Ishikawa (cell line): ENCODE data around the gene PCSK7.

Experiments
- CEBPB ChIP-seq: IDR thresholded peaks from 2 replicates; pipeline ENCODE4 v1.6.1; 2012
- CREB1 ChIP-seq: IDR thresholded peaks from 2 replicates; pipeline ENCODE4 v1.6.1; 2012; ENCODE audit warnings: low read depth
- EGR1 ChIP-seq: IDR thresholded peaks from 2 replicates; pipeline ENCODE4 v1.6.1; 2012
- EP300 ChIP-seq: IDR thresholded peaks from 2 replicates; pipeline ENCODE4 v1.6.1; 2012; ENCODE audit warnings: borderline replicate concordance
- FOXM1 ChIP-seq: IDR thresholded peaks from 2 replicates; pipeline ENCODE4 v1.6.1; 2012; ENCODE audit warnings: low read depth, borderline replicate concordance
- MAX ChIP-seq: IDR thresholded peaks from 2 replicates; pipeline ENCODE4 v1.6.1; 2012
- NFIC ChIP-seq: IDR thresholded peaks from 2 replicates; pipeline ENCODE4 v1.6.1; 2012
- RAD21 ChIP-seq: IDR thresholded peaks from 2 replicates; pipeline ENCODE4 v1.6.1; 2012; ENCODE audit warnings: low read depth
- REST ChIP-seq: IDR thresholded peaks from 2 replicates; pipeline ENCODE4 v1.6.1; 2012; ENCODE audit warnings: low read depth, mild to moderate bottlenecking
- TAF1 ChIP-seq: IDR thresholded peaks from 2 replicates; pipeline ENCODE4 v1.6.1; 2012; ENCODE audit warnings: low read depth, mild to moderate bottlenecking
- TCF12 ChIP-seq: IDR thresholded peaks from 2 replicates; pipeline ENCODE4 v1.6.1; 2012; ENCODE audit warnings: low read depth
- TEAD4 ChIP-seq: IDR thresholded peaks from 2 replicates; pipeline ENCODE4 v1.6.1; 2012
- USF1 ChIP-seq: IDR thresholded peaks from 2 replicates; pipeline ENCODE4 v1.6.1; 2012
- YY1 ChIP-seq: IDR thresholded peaks from 2 replicates; pipeline ENCODE4 v1.6.1; 2012; ENCODE audit warnings: low read depth
- ZBTB7A ChIP-seq: IDR thresholded peaks from 2 replicates; pipeline ENCODE4 v1.6.1; 2012; ENCODE audit warnings: low read depth

Gene PCSK7

GRCh38 chr11:117187799-117188481 is 43.9 kb downstream of the PCSK7 start:
- TF ChIP-seq YY1 = no peak
- TF ChIP-seq REST = no peak
- TF ChIP-seq TAF1 = no peak
- no peak for TF ChIP-seq EP300
- TF ChIP-seq RAD21 = no peak
- TF ChIP-seq EGR1 = no peak
- TF ChIP-seq TEAD4 = no peak
- no peak for TF ChIP-seq CREB1
- TF ChIP-seq CEBPB = no peak
- no peak for TF ChIP-seq USF1
- TF ChIP-seq TCF12 = no peak
- no peak for TF ChIP-seq FOXM1
- TF ChIP-seq NFIC = no peak

- TF ChIP-seq RAD21 (no peak), EGR1 (no peak), FOXM1 (no peak), USF1 (no peak), CEBPB (no peak), EP300 (no peak), TAF1 (no peak), MAX (no peak), ZBTB7A (no peak), REST (no peak), TCF12 (no peak), TEAD4 (no peak), NFIC (no peak), CREB1 (no peak), YY1 (no peak)
Measured at GRCh38 chr11:117187428-117187798, 44.5 kb downstream of the PCSK7 start.

- TF ChIP-seq EGR1 (no peak), CREB1 (no peak), TAF1 (no peak), MAX (no peak), FOXM1 (no peak), RAD21 (no peak), ZBTB7A (no peak), TCF12 (no peak), TEAD4 (no peak), CEBPB (no peak), EP300 (no peak), USF1 (no peak), NFIC (no peak)
Measured at GRCh38 chr11:117187007-117187406, 44.9 kb downstream of the PCSK7 start.

- TF ChIP-seq CEBPB (no peak), EGR1 (no peak), RAD21 (no peak), TEAD4 (no peak), FOXM1 (no peak), YY1 (no peak), ZBTB7A (no peak), USF1 (no peak), NFIC (no peak), MAX (no peak), TAF1 (no peak)
Measured at GRCh38 chr11:117186431-117186761, 45.5 kb downstream of the PCSK7 start.
